Measurements from ENCODE around the gene GRIK1.

GRIK1 gene

GRCh38 chr21:29716753-29717152 lies 223.0 kb downstream of the GRIK1 start:
- TF ChIP-seq CTCF (IDR thresholded peaks at IDR 0.05; ENCODE audit: insufficient read depth, missing control alignments), result no peak
- no peak for FAIRE-seq
- no peak for DNase-seq (ENCODE audit: insufficient read length, low spot score)

GRCh38 chr21:29715089-29715488 lies 224.7 kb downstream of the GRIK1 start:
- no peak for TF ChIP-seq CTCF (IDR thresholded peaks at IDR 0.05; ENCODE audit: insufficient read depth, missing control alignments)
- no peak for FAIRE-seq
- no peak for DNase-seq (ENCODE audit: insufficient read length, low spot score)

- DNase-seq (ENCODE audit: insufficient read length, low spot score) (no peak), FAIRE-seq (no peak)
- no peak for TF ChIP-seq CTCF (IDR thresholded peaks at IDR 0.05; ENCODE audit: insufficient read depth, missing control alignments)
Observed at GRCh38 chr21:29712818-29713217, 227.0 kb downstream of the GRIK1 start.

- DNase-seq (ENCODE audit: insufficient read length, low spot score) (no peak), FAIRE-seq (no peak)
- TF ChIP-seq CTCF (IDR thresholded peaks at IDR 0.05; ENCODE audit: insufficient read depth, missing control alignments), result no peak
Observed at GRCh38 chr21:29711236-29711635, 228.6 kb downstream of the GRIK1 start.

GRCh38 chr21:29710498-29710897 lies 229.3 kb downstream of the GRIK1 start:
- no peak for DNase-seq (ENCODE audit: insufficient read length, low spot score)
- TF ChIP-seq CTCF (IDR thresholded peaks at IDR 0.05; ENCODE audit: insufficient read depth, missing control alignments), result no peak
- FAIRE-seq, result no peak

GRCh38 chr21:29708401-29708800 lies 231.4 kb downstream of the GRIK1 start:
- TF ChIP-seq CTCF (IDR thresholded peaks at IDR 0.05; ENCODE audit: insufficient read depth, missing control alignments), result no peak
- DNase-seq (ENCODE audit: insufficient read length, low spot score), result no peak
- no peak for FAIRE-seq

- DNase-seq (ENCODE audit: insufficient read length, low spot score), result no peak
- FAIRE-seq, result no peak
- TF ChIP-seq CTCF (IDR thresholded peaks at IDR 0.05; ENCODE audit: insufficient read depth, missing control alignments), result no peak
Observed at GRCh38 chr21:29704719-29705118, 235.1 kb downstream of the GRIK1 start.
